RWPE1 (cell line): ENCODE data around the gene SIX5.
A peak's percentile ranks its signal among the peaks of the same experiment; 100 is the strongest.

Experiments
- CTCF ChIA-PET: fragments of 350-600 bp; sonication (Branson Sonifier 250); formaldehyde crosslinking; extraction: SDS; loops from one replicate; lab custom pipeline; 2021; lab: Yijun Ruan, JAX
- POLR2A ChIA-PET: fragments of 400-600 bp; formaldehyde crosslinking; extraction: SDS; loops from one replicate; lab custom pipeline; 2020; ENCODE audit warnings: antibody characterized with exemption; ENCODE audit not compliant: low non-redundant PET; lab: Yijun Ruan, JAX
- DNase-seq: peaks from one replicate; pipeline ENCODE4 v3.0.0; 2012; ENCODE audit warnings: low spot score
- H3K27ac ChIP-seq: fragments of 450-650 bp; 2 replicates; pipeline ENCODE4 v1.5.1; 2017
- TF ChIP-seq, protein P1 (sequence below): fragments of 450-650 bp; conservative IDR thresholded peaks from 2 replicates; pipeline ENCODE4 v1.5.1; 2017; ENCODE audit warnings: low read depth, mild to moderate bottlenecking

SIX5 gene

DNA sequence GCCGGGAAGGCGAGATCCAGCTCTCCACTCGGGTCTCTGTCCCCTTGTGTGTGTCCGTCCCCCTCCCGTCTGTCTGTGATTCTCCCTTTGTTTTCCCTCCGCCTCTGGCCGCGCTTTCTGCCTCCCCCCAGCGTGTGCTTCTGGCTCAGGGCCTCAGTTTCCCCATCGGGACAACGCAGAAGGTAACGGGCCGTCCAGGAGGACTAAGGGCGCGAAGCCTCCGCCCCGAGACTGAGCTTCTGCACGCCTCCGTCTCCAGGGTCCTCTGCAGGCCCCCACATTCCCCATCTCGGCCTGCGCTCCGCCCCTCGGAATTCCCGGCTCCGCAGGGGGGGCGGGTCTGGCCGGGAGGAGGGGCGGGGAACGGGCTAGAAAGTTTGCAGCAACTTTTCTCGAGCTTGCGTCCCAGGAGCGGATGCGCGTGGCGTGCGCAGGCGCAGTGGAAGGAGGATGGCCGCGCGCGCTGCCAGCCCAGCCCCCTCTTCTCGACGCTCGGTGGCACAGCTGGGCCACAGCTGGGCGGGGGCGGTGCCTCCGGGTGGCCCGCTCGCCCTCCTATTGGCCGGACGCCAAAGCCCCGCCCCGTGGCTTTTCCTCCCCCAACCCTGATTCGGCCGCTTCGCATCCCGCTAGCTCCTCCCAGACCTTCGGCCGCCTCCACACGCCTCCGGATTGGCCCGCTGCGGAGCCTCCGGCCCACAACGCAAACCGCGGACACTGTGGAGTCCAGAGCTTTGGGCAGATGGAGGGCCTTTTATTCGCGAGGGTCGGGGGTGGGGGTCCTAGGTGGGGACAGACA is at the start of gene SIX5:
TSS of gene SIX5 (minus strand) at position 269 of the 799 bp plus-strand sequence. CDS start 408 bp downstream, outside the sequence.
- DNase-seq = peak; percentile 98
- TF ChIP-seq, protein P1, sequence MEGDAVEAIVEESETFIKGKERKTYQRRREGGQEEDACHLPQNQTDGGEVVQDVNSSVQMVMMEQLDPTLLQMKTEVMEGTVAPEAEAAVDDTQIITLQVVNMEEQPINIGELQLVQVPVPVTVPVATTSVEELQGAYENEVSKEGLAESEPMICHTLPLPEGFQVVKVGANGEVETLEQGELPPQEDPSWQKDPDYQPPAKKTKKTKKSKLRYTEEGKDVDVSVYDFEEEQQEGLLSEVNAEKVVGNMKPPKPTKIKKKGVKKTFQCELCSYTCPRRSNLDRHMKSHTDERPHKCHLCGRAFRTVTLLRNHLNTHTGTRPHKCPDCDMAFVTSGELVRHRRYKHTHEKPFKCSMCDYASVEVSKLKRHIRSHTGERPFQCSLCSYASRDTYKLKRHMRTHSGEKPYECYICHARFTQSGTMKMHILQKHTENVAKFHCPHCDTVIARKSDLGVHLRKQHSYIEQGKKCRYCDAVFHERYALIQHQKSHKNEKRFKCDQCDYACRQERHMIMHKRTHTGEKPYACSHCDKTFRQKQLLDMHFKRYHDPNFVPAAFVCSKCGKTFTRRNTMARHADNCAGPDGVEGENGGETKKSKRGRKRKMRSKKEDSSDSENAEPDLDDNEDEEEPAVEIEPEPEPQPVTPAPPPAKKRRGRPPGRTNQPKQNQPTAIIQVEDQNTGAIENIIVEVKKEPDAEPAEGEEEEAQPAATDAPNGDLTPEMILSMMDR = no peak
- peak within 1 kb of the TSS; percentile 98 for H3K27ac ChIP-seq
- ChIA-PET CTCF (interaction anchor here (0.5 to 2.9 kb wide), 14 partner anchors 10 to 1192 kb away, joined by 3 to 41 read pairs (median 4); partner anchors contain the start of genes DMPK, DMWD and FBXO46), POLR2A (interaction anchor here (0.6 to 1.9 kb wide), 10 partner anchors 10 to 1156 kb away, joined by 3 to 27 read pairs (median 4); partner anchors contain the start of genes DMPK, IGSF23, QPCTL and SNRPD2)

DNA sequence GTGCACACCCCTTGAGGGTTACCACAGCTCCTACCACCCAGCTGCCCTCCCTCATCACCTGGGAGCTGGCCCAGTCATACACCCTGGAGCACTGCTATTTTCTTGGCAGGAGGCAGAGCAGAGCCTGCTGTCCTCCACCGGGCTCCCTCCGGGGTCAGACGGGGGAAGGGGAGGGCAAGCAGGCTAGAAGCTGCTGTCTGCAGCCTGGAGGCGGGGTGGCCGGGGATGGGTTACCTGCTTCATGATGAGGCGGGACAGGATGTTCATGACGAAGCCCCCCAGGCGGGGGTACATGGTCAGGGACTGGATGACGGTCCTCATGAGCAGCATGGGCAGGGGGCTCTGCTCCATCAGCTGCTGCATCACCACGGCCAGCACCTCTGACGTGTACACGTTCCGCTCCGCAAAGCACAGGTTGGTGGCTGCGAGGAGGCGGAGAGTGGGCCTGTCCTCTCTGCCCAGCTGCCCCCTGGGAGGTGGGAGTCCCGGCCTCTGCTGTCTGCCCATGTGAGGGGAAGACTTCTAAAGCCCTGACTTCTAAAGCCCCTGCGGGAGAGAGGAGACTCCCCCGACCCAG is 48.8 kb upstream of the SIX5 start:
- POLR2A ChIA-PET = no interaction called here
- CTCF ChIA-PET = interaction anchor here (0.7 to 1.7 kb wide), 8 partner anchors 10 to 211 kb away, joined by 3 to 20 read pairs (median 5); no protein-coding TSS in a partner anchor
- TF ChIP-seq, protein P1 = no peak
- no peak for DNase-seq
- H3K27ac ChIP-seq = peak overlapping the region; percentile 70

DNA sequence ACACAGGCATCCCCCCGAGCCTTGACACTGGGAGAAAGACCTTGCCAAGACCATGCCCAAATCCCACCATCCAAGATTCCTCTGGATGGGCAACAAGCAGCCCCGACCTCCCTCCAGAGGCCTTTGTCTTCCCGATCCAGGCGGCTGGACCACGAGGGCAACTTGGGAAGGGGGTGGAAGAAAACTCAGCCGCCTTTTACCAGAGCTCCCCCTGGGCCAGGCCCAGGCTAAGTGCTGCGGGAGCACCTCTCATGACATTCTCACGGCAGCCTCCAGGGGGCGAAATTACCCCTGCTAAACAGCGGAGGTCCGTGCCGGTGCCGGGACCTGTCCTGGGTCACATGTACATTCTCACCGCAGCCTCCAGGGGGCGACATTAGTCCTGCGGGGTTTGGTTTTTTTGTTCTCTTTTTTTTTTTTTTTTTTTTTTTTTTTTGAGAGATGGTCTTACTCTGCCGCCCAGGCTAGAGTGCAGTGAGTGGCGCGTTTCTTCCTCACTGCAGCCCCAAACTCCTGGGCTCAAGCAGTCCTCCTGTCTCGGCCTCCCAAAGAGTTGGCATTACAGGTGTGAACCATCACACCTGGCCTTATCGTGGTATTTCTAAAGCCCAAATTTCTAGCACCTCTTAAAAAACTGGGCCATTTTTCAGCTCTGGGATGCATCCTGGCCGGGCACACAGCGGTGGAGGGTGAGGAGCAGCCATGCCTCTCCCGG is 48.1 kb upstream of the SIX5 start:
- DNase-seq = peak; percentile 96
- POLR2A ChIA-PET = interaction anchor here (0.7 kb wide), 1 partner anchor 325 kb away, joined by 7 read pairs; no protein-coding TSS in a partner anchor
- H3K27ac ChIP-seq = peak overlapping the region; percentile 70
- CTCF ChIA-PET = interaction anchor here (0.6 to 1.9 kb wide), 28 partner anchors 10 to 249 kb away, joined by 3 to 20 read pairs (median 4); partner anchors contain the start of gene FOXA3
- TF ChIP-seq, protein P1 = peak; percentile 97

DNA sequence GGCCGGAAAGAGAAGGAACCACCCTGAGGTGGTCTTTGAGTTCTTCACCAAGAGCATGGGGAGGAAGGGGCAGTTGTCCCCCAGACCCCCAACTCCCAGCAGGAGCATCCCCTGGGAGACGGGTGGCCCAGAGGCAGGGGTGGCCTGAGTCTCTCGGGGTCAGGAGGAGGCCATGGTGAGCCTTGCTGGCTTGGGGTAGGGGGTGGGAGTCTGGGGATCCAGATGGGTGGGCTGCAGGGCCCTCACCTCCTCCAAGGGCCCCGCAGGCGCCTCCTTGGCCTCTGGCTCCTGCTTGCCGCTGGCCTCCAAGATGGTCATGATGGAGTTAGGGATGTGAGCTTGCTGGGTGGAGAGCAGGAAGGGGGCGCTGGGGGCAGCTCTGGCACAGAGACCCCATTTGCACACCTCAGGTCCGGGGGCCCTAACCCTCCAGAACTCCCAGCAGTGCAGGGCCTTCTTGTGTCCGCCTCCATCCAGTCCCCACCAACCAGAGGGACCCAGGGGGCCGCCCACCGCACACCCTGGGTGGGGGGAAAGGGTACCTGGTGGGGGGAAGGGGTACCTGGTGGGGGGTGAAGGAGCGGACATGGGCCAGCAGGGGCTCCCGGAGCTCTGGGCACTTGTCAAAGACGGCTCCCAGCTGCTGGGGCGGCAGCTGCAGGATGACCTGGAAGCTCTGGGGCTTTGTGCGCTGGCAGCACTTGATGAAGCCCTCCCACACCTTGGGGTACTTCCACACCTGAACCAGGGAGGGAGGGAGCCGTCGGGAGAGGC is 47.4 kb upstream of the SIX5 start:
- TF ChIP-seq, protein P1 = no peak
- ChIA-PET CTCF (interaction anchor here (0.6 to 1.9 kb wide), 25 partner anchors 11 to 250 kb away, joined by 3 to 20 read pairs (median 4); partner anchors contain the start of gene FOXA3), POLR2A (interaction anchor here (0.7 kb wide), 1 partner anchor 326 kb away, joined by 7 read pairs; no protein-coding TSS in a partner anchor)
- peak overlapping the region; percentile 43 for H3K27ac ChIP-seq
- DNase-seq = no peak

DNA sequence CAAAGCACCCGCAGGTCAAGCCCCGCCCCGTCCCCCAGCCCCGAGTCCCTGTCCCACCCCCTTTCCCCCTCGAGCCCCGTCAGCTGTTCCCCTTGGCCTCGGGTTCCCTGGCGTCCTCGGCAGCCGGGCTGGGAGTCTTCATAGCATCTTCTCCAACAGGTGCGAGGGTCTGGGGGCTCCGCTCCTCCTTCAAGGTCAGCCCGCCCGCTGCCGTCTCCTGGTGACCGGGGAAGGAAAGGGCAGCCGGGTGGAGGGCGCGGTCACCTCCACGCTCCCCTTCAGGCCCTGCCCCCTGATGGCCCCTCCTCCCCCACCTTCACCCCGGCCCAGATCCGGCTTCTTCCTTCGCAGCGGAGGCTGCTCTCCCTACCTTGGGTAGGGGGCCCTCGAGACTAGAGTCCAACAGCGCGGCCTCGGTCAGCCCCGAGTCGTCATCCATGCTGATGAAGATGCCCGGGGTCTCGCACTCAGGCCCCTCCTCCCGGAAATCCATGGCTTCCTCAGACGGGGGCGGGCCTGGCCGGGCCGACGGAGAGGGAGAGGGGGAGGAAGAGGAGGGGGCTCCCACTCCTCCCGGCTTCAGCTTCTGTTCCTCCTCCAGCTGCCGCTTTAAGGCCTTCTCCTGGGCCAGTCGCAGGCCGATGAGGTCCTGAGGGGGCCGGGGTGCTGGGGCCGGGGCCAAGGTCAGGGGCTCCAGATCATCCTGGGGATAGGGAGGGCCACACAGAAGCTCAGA is 46.6 kb upstream of the SIX5 start:
- no peak for DNase-seq
- H3K27ac ChIP-seq = no peak overlapping the region
- POLR2A ChIA-PET = no interaction called here
- TF ChIP-seq, protein P1 = no peak
- CTCF ChIA-PET = interaction anchor here (0.6 to 1.9 kb wide), 2 partner anchors 16 to 37 kb away, joined by 3 to 9 read pairs; no protein-coding TSS in a partner anchor
